ENCODE measurements around the gene AKR1C2.
"Not testable (repeated sequence)": the region's sequence is repeated elsewhere in the genome, so short reads cannot be mapped to it uniquely, and the experiment has no call there.

AKR1C2 gene

DNA sequence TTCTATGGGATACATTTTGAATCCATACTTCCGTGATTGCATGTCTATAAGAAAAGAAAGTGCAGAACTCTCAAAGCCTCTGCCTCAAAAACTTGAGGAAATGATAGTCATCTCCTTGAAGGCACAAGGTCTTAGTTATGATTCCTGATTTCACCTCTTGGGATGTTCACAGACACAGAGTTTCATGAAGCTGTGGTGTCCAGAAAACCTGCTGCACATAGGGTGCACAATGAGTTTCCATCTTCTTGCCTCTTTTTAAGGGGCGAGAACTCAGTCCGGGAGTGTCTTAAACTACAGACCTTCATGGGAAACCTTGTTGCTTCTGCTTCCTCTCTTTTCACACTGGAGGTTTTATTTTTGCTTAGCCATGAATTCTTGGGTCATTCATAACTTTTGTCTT is 36.5 kb downstream of the AKR1C2 start:
- not testable (repeated sequence) for H3K9me3 Mint-ChIP-seq; H3K36me3 Mint-ChIP-seq; H3K27ac Mint-ChIP-seq; H3K4me1 Mint-ChIP-seq; H3K27me3 Mint-ChIP-seq; H3K4me3 Mint-ChIP-seq; DNase-seq; ATAC-seq (replicated peaks)

DNA sequence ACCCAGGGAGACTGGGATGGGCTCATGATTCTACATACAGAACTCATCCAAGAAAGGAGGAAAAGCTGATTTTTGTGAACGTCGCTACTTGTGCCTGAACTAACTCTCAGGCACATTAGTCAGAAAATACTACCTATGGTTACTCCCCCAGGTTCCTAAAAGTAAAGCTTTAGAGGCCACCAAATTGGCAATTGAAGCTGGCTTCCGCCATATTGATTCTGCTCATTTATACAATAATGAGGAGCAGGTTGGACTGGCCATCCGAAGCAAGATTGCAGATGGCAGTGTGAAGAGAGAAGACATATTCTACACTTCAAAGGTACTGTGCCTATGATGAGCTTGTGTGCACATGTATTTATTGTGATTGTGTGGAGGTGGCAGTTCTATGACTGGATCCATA is 37.9 kb downstream of the AKR1C2 start:
- not testable (repeated sequence) for DNase-seq; ATAC-seq (replicated peaks); H3K27me3 Mint-ChIP-seq; H3K4me1 Mint-ChIP-seq; H3K4me3 Mint-ChIP-seq; H3K36me3 Mint-ChIP-seq; H3K27ac Mint-ChIP-seq; H3K9me3 Mint-ChIP-seq

DNA sequence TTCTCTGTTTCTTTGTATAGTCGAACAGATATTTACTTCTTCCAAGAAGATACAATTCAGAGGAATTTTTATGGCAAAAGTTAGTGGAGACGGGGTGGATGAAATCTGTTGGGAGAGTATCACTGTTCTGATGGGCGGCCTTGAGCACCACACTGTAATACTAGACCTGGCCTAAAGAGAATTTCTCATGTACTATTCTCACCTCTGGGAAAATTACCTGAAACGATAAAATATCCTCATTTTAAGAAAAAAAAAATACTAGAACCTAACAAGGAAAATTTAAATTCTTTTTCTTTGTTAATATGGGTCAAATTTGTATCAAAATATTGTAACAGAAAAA is 39.9 kb downstream of the AKR1C2 start:
- not testable (repeated sequence) for DNase-seq; ATAC-seq (replicated peaks); H3K36me3 Mint-ChIP-seq; H3K27me3 Mint-ChIP-seq; H3K4me1 Mint-ChIP-seq; H3K27ac Mint-ChIP-seq; H3K9me3 Mint-ChIP-seq; H3K4me3 Mint-ChIP-seq

DNA sequence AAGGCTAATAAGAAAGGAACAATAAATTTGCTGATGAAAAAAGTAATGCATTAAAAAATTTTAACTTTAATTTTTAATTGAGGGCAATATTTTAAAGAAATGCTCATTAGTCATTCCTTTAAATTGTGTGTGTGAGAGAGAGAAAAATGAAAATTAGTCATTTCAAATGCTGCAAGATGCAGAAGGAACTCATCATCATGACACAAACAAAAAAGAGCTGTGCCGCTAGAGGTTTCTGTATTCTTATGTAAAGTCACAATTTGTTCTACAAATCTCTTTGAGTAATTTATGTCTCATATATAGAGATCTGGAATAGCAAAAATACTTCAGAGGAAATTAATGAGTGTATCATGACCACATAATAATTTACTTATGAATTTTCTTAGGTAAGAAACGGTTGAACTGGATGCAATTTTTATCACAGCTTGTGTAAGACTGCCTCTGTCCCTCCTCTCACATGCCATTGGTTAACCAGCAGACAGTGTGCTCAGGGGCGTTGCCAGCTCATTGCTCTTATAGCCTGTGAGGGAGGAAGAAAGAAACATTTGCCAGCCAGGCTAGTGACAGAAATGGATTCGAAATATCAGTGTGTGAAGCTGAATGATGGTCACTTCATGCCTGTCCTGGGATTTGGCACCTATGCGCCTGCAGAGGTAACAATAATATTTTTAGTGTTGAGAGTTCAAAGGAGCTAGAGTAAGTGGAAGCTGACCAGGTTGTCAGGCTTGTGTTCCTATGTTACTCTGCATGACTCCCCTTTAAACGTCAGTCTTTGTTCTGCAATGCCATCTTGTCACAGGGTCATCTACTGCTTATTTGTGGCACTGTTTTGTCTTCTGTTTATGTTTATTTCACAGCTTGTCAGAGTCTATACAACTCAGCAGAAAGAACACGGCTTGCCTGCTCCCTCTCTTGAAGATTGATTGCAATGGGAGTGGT is 40.5 kb downstream of the AKR1C2 start, which contains the start of gene AKR1C1:
AKR1C1 (plus strand) TSS at position 540 of the 939 bp plus-strand sequence; CDS start at position 570, 30 bp downstream.
- not testable (repeated sequence) for DNase-seq; H3K27ac Mint-ChIP-seq; H3K4me1 Mint-ChIP-seq; H3K4me3 Mint-ChIP-seq; H3K27me3 Mint-ChIP-seq; H3K36me3 Mint-ChIP-seq; ATAC-seq (replicated peaks); H3K9me3 Mint-ChIP-seq

- not testable (repeated sequence) for DNase-seq; ATAC-seq (replicated peaks); H3K27ac Mint-ChIP-seq; H3K4me1 Mint-ChIP-seq; H3K36me3 Mint-ChIP-seq; H3K27me3 Mint-ChIP-seq; H3K4me3 Mint-ChIP-seq; H3K9me3 Mint-ChIP-seq
Measured at GRCh38 chr10:4962308-4962707, 41.3 kb downstream of the AKR1C2 start.

- not testable (repeated sequence) for H3K27ac Mint-ChIP-seq; DNase-seq; H3K27me3 Mint-ChIP-seq; H3K9me3 Mint-ChIP-seq; H3K4me3 Mint-ChIP-seq; H3K4me1 Mint-ChIP-seq; H3K36me3 Mint-ChIP-seq; ATAC-seq (replicated peaks)
Measured at GRCh38 chr10:4961558-4961957, 42.1 kb downstream of the AKR1C2 start.

DNA sequence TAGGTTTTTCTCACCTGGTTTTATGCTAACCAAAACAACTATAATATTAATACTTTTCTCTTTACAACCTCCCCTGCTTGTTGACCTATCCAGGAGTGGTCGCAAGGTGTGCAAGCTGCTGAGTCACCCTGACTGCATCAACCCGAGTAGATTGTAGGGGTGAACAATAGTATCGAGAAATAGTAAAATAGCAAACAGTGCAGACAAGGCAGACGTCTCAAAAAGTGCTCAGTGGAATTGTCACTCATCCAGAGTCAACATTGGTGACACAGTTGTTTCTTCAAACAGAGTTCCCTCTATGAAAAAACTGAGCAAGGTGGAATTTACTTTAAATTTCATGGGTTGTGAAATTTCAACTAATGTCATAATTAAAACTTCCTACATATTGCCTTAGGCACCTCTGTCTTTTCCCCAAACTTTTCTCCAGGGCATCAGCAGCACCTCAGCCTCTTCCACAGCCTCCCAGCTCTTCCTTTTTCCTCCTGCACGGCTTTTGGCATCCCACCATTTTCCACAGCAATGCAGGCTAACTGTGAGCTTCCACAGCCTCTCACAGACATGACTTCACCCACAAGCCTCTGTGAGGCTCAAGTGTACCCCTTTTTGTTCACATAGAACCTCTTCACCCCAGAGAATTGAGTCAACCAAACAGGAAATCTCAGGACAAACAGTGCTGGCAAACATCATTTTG is 46.6 kb downstream of the AKR1C2 start:
- H3K27ac Mint-ChIP-seq; DNase-seq; H3K9me3 Mint-ChIP-seq; H3K36me3 Mint-ChIP-seq; H3K4me3 Mint-ChIP-seq; H3K4me1 Mint-ChIP-seq; H3K27me3 Mint-ChIP-seq; ATAC-seq (replicated peaks): not testable (repeated sequence)

DNA sequence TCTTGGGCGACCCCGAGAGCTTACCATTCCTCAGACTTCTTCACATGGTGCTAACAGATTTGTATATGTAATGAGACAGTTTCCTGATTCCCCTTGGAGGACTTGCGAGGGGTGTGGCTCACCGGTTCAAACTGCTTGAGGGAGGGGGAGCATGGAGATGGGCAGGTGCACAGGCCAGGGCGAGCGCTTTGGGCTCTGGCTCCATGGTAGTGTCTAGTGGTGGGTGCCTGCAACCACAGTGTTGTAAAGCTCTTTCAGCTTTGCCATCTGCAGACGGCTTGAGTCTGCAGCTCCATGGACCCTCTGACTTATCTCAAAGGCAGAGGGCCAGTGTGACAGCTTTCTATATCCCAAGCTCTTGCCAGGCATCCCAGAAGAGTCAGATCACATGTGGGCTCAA is 47.6 kb downstream of the AKR1C2 start:
- H3K4me1 Mint-ChIP-seq; H3K4me3 Mint-ChIP-seq; H3K36me3 Mint-ChIP-seq; H3K27ac Mint-ChIP-seq; DNase-seq; H3K9me3 Mint-ChIP-seq; ATAC-seq (replicated peaks); H3K27me3 Mint-ChIP-seq: not testable (repeated sequence)

- no peak for ATAC-seq (replicated peaks)
- no peaks in the 10 kb centered on the region for H3K27me3 Mint-ChIP-seq
- H3K36me3 Mint-ChIP-seq = no peaks in the 10 kb centered on the region
- H3K4me1 Mint-ChIP-seq = no peaks in the 10 kb centered on the region
- H3K9me3 Mint-ChIP-seq = no peaks in the 10 kb centered on the region
- no peak overlapping the region for H3K27ac Mint-ChIP-seq
- no peak overlapping the region for H3K4me3 Mint-ChIP-seq
- no peak for DNase-seq
Measured at GRCh38 chr10:4953405-4953804, 50.3 kb downstream of the AKR1C2 start.

DNA sequence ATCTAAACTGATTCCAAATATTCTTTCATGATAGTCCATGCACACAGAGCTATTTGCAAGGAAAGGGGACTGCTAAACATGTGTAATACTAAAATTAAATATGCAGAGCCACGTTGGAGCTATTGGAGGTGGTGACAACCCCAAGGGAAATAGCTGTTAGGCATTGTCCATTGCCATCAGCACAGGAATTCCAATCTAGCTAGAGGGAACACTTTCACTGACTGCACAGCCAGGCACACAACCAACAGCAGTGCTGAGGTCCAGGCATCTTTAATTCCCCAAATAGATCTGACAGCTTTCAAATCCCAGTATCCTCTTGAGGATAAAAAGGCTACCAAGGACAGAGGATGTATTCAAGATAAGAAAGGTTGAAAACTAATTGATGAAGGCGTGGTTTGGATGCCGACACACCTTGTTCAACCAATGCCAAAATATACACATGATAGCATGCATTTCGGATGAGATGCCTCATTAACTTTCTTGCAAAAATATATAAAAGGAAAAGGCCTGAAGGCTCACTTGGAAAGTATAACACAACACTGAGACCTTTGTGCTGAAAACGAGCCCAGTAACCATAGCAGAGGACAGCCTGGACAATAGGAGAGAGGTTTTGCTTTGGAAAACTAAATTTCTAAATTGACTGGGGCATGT is 52.0 kb downstream of the AKR1C2 start:
- not testable (repeated sequence) for DNase-seq; H3K27ac Mint-ChIP-seq; H3K36me3 Mint-ChIP-seq; H3K9me3 Mint-ChIP-seq; H3K4me3 Mint-ChIP-seq; H3K27me3 Mint-ChIP-seq; ATAC-seq (replicated peaks); H3K4me1 Mint-ChIP-seq

DNA sequence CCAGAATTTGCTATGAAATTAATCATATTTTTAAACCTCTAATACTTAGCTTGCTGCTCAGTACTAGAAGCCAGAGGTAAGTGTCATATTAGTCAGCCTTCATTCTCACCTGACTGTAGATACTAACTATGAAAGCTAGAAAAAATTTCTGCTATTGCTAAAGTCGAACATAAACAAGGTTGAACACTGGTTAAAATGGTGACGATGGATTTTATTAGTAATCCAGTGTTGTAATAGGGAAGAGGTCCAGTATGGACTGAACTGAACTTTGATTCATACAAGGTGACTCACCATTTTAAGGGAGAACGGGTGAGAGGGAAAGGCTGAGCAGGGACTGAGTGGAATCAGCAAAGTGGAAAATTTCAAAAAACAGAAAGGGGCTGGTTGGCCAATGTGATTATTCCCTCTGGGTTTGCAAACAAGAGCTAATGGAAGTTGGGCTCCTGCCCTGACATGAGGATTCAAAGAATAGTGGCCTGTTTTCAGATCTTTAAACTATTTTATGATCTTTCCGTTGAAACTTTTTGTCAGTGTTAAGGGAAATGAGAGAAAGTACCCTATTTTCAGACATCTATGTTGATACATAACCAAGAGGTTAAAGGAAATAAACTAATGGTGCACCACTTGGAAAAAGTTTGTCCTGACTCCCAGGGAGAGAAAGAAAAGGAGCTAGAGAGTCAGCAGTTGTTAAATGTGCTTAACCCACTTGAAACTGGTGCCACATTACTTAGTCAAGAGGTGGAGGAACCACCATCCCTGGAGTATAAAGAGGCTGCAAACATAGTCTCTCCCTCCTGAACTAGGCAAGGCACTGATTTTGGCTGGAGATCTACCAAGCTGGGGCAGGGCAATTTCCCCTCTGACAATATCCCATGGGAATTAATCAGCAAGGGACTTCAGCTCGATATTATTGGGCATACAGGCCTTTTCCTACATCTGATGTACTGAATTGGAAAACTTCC is 55.7 kb downstream of the AKR1C2 start:
- Mint-ChIP-seq H3K27me3 (no peaks in the 10 kb centered on the region), H3K9me3 (peaks cover 0 to 2% of the 10 kb centered on the region in 2 donors), H3K36me3 (no peaks in the 10 kb centered on the region), H3K4me3 (no peak overlapping the region), H3K27ac (no peak overlapping the region), H3K4me1 (no peaks in the 10 kb centered on the region)
- no peak for DNase-seq
- no peak for ATAC-seq (replicated peaks)

DNA sequence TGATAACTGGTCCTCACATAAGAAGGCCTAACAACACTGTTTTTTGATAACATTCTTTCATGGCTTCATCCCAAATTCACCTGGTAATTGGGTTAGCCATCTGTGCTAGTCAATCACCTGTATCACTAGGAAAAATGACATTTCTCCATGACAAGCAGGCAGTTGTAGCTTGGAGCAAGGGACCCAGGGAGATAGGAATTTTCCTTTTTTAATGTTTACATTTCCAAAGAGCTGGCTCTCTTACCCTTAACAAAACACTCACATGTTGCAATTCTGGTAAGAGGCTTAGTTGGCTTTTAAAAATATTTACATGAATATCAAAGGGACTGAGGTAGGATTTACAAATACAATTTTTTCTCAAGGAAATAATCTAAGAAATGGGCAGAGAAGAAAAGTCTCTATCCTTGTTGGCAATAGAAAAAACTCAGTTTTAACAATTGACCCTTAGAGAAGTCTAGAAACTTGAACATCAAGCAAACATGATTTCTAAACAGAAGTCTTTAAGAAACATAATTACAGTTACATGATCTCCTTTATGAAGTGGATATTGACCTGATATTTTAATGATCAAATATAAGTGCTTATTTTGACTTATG is 56.5 kb downstream of the AKR1C2 start:
- DNase-seq (no peak), ATAC-seq (replicated peaks) (no peak)
- peaks cover 0 to 2% of the 10 kb centered on the region in 2 donors for H3K9me3 Mint-ChIP-seq
- H3K27ac Mint-ChIP-seq = no peak overlapping the region
- H3K4me3 Mint-ChIP-seq = no peak overlapping the region
- no peaks in the 10 kb centered on the region for H3K4me1 Mint-ChIP-seq
- H3K36me3 Mint-ChIP-seq = no peaks in the 10 kb centered on the region
- no peaks in the 10 kb centered on the region for H3K27me3 Mint-ChIP-seq

- Mint-ChIP-seq H3K9me3 (peaks cover 0 to 2% of the 10 kb centered on the region in 2 donors), H3K27me3 (no peaks in the 10 kb centered on the region), H3K36me3 (no peaks in the 10 kb centered on the region), H3K27ac (no peak overlapping the region), H3K4me1 (no peaks in the 10 kb centered on the region), H3K4me3 (no peak overlapping the region)
- DNase-seq = no peak
- ATAC-seq (replicated peaks) = no peak
Measured at GRCh38 chr10:4945766-4946717, 57.6 kb downstream of the AKR1C2 start.

All from stimulated activated naive B cell treated with anti-CD40 and anti-IgM and Interleukin-4, amounts not matched to agents 10 μg/mL and 1 μg/mL and 100 μg/mL, for 72 hours (primary cell).